ENCODE results near the gene ARAP3. TPM values are rescaled to one million over a fixed set of nuclear protein-coding genes. Genes with fewer than 3 reads are reported as not detected.
"Not testable (repeated sequence)": the region's sequence is repeated elsewhere in the genome, so short reads cannot be mapped to it uniquely, and the experiment has no call there.

ARAP3 gene
- total RNA-seq, 3 donors from 2014 or later = 2.6 to 12.1 (median 5.9) TPM

GRCh38 chr5:141617682-141618029 lies 64.4 kb downstream of the ARAP3 start:
- no peak for DNase-seq (ENCODE audit: low spot score in 2 of 2)
- H3K4me3 ChIP-seq = peak overlapping the region; percentile 93 to 99 (median 98)
- intact Hi-C loops (cut with DNase I; ENCODE audit: low total_unique reads) = no loop called here
- no peaks in the 10 kb centered on the region for H3K9me3 ChIP-seq
- no peaks in the 10 kb centered on the region for H3K4me1 ChIP-seq
- peak overlapping the region; percentile 98 for H3K27ac ChIP-seq
- H3K27me3 ChIP-seq = no peaks in the 10 kb centered on the region
- TF ChIP-seq CTCF (IDR thresholded peaks at IDR 0.05) (no peak), POLR2A (IDR thresholded peaks at IDR 0.05) (no peak), POLR2AphosphoS5 (IDR thresholded peaks at IDR 0.05) (no peak)
- peaks cover 5% of the 10 kb centered on the region for H3K36me3 ChIP-seq

- Histone ChIP-seq H3K4me3 (peak overlapping the region; percentile 93 to 99 (median 98)), H3K27ac (peak overlapping the region; percentile 98), H3K4me1 (no peaks in the 10 kb centered on the region), H3K9me3 (no peaks in the 10 kb centered on the region), H3K36me3 (peaks cover 5% of the 10 kb centered on the region), H3K27me3 (no peaks in the 10 kb centered on the region)
- DNase-seq (ENCODE audit: low spot score in 2 of 2) = no peak
- intact Hi-C loops (cut with DNase I; ENCODE audit: low total_unique reads) = no loop called here
- TF ChIP-seq POLR2AphosphoS5 (IDR thresholded peaks at IDR 0.05) (no peak), CTCF (IDR thresholded peaks at IDR 0.05) (no peak), POLR2A (IDR thresholded peaks at IDR 0.05) (no peak)
These were observed 64.9 kb downstream of the ARAP3 start for GRCh38 chr5:141617128-141617527.

DNA sequence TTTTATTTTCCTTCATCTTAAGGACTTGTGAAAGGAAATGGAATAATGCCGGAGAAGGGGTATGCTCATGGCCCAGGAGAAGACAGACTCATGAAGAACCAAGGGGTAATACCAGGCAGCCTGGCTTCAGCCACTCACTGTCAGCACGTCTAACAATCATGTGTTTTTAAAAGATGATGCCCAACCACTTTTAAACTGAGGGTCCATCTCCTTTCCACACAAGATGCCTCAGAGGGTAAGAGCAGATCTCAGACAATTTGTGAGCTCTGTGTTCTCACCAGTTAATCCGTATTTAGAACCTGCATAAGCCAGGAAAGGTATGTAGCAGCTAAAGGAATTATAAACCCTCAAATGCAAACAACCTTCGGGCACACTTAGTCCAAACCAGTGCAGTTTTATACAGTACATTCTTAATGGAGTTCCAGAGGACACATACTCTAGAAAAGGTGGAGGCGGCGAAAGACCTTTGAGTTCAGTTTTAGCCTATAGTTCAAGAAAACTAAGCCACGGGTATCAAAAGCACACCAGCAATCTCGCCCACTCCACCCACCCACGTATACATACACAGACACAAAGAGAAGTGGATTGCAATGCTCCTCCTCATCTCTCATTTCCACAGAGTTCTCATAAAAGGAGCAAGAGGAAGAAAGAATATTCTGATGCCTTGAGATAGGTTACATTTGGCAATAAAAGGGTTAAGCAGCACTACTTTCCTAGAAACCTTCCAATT lies 65.9 kb downstream of the ARAP3 start:
- Histone ChIP-seq H3K4me3 (peak overlapping the region in 1 of 3 donors; percentile 93), H3K36me3 (peaks cover 3% of the 10 kb centered on the region), H3K9me3 (no peaks in the 10 kb centered on the region), H3K27ac (peak overlapping the region; percentile 98), H3K4me1 (no peaks in the 10 kb centered on the region), H3K27me3 (no peaks in the 10 kb centered on the region)
- DNase-seq (ENCODE audit: low spot score in 2 of 2) = no peak
- TF ChIP-seq CTCF (IDR thresholded peaks at IDR 0.05) (no peak), POLR2A (IDR thresholded peaks at IDR 0.05) (no peak)
- intact Hi-C loops (cut with DNase I; ENCODE audit: low total_unique reads) = no loop called here

DNA sequence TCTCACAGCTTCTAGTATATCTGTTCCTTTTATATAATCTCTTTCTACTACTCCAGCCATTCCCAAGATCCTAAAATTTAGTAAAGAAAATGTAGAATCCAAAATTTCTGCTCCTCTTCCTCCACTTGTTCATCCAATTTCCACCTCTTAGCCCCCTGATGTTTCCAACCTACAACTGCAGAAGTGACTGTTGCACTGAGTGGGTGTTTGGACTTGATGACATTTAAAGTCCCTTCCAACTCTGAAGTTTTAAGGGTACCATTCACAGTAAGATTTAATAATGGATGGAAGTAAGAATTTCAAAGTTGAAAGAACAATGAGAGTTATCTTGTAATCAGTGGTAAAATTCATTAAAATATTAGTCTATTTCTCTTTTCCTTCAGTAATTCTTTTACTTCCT lies 68.7 kb downstream of the ARAP3 start:
- no peaks in the 10 kb centered on the region for H3K9me3 ChIP-seq
- H3K4me1 ChIP-seq = no peaks in the 10 kb centered on the region
- no peak overlapping the region for H3K27ac ChIP-seq
- TF ChIP-seq CTCF (IDR thresholded peaks at IDR 0.05) (no peak), POLR2A (IDR thresholded peaks at IDR 0.05) (no peak), POLR2AphosphoS5 (IDR thresholded peaks at IDR 0.05) (no peak)
- no peak for DNase-seq (ENCODE audit: low spot score in 2 of 2)
- H3K27me3 ChIP-seq = no peaks in the 10 kb centered on the region
- no peak overlapping the region for H3K4me3 ChIP-seq
- no peaks in the 10 kb centered on the region for H3K36me3 ChIP-seq
- intact Hi-C loops (cut with DNase I; ENCODE audit: low total_unique reads) = loop anchor here (2.0 kb wide), 1 partner anchor 23 kb away; no protein-coding TSS in a partner anchor

DNA sequence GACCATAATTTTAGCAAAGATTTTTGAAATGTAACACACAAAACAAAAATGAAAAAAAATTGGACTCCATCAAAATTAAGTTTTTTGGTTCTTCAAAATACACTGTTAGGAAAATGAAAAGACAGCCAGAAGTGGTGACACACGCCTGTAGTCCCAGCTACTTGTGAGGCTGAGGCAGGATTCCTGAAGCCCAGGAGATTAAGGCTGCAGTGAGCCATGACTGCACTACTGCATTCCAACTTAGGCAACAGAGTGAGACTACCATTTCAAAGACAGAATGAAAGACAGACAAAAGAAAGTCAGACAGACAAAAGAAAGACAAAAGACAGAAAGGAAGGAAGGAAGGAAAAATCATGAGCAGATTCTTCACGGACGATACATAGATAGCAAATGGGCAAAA lies 70.7 kb downstream of the ARAP3 start:
- H3K27ac ChIP-seq = no peak overlapping the region
- DNase-seq (ENCODE audit: low spot score in 2 of 2) = no peak
- no peaks in the 10 kb centered on the region for H3K4me1 ChIP-seq
- H3K9me3 ChIP-seq = no peaks in the 10 kb centered on the region
- H3K27me3 ChIP-seq = no peaks in the 10 kb centered on the region
- H3K36me3 ChIP-seq = no peaks in the 10 kb centered on the region
- TF ChIP-seq POLR2AphosphoS5 (IDR thresholded peaks at IDR 0.05) = no peak
- no peak for TF ChIP-seq CTCF (IDR thresholded peaks at IDR 0.05)
- no peak for TF ChIP-seq POLR2A (IDR thresholded peaks at IDR 0.05)
- intact Hi-C loops (cut with DNase I; ENCODE audit: low total_unique reads) = no loop called here
- H3K4me3 ChIP-seq = no peak overlapping the region

GRCh38 chr5:141609921-141610320 lies 72.1 kb downstream of the ARAP3 start:
- H3K27me3 ChIP-seq; H3K36me3 ChIP-seq; H3K4me3 ChIP-seq; H3K27ac ChIP-seq; H3K9me3 ChIP-seq; intact Hi-C loops (cut with DNase I; ENCODE audit: low total_unique reads); H3K4me1 ChIP-seq; DNase-seq (ENCODE audit: low spot score in 2 of 2): not testable (repeated sequence)
